CD4-positive, alpha-beta T cell (primary cell): ENCODE results near the gene MBLAC1. TPM values are rescaled to one million over a fixed set of nuclear protein-coding genes. Genes with fewer than 3 reads are reported as not detected.
A peak's percentile ranks its signal among the peaks of the same experiment; 100 is the strongest.

Experiments
- ATAC-seq: fragments of 200-7000 bp; cut with Tn5 transposase; one replicate; pipeline ENCODE4 v1.10.0; 2022; ENCODE audit warnings: mild to moderate bottlenecking; ENCODE audit not compliant: poor library complexity
- CTCF ChIA-PET: fragments of 350-600 bp; sonication (Branson Sonifier 250); formaldehyde crosslinking; loops from one replicate; lab custom pipeline; 2021; ENCODE audit warnings: antibody characterized with exemption, inconsistent platforms; lab: Charles Lee
- POLR2A ChIA-PET: fragments of 350-600 bp; sonication (Branson Sonifier 250); formaldehyde crosslinking; loops from one replicate; lab custom pipeline; 2021; ENCODE audit warnings: antibody characterized with exemption, inconsistent platforms; lab: Charles Lee
- DNase-seq, 14 experiments: peaks; one replicate each; pipeline ENCODE4 v3.0.0-alpha.2; 2013 to 2020; ENCODE audit warnings: mixed read lengths in 2 of 14
- H3K27ac ChIP-seq, 2 donors: one replicate each; pipeline versions ENCODE4 v1.5.1 to v1.7.0; 2013; ENCODE audit warnings: low read length in 2 of 2, low read depth in 1 of 2, mild to moderate bottlenecking in 1 of 2
- H3K27me3 ChIP-seq, 2 experiments: 1 replicate in 1 of 2; 2 replicates in 1 of 2; pipeline versions ENCODE4 v1.6.1 to v1.7.0; 2013; ENCODE audit warnings: low read length in 2 of 2, control low read depth in 1 of 2, mild to moderate bottlenecking in 1 of 2, moderate library complexity in 1 of 2; ENCODE audit not compliant: insufficient read depth in 2 of 2, control insufficient read depth in 1 of 2
- H3K36me3 ChIP-seq: one replicate; pipeline ENCODE4 v1.6.1; 2013; ENCODE audit warnings: low read length, control low read depth; ENCODE audit not compliant: insufficient read depth
- H3K4me1 ChIP-seq: one replicate; pipeline ENCODE4 v1.6.1; 2013; ENCODE audit warnings: low read length, control low read depth; ENCODE audit not compliant: insufficient read depth
- H3K4me3 ChIP-seq: one replicate; pipeline ENCODE4 v1.5.1; 2013; ENCODE audit warnings: mild to moderate bottlenecking, low read length, moderate library complexity
- H3K9me3 ChIP-seq, 2 experiments: 1 replicate in 1 of 2; 2 replicates in 1 of 2; pipeline versions ENCODE4 v1.6.1 to v1.7.0; 2013; ENCODE audit warnings: low read length in 2 of 2, mild to moderate bottlenecking in 2 of 2, control low read depth in 1 of 2, moderate library complexity in 1 of 2; ENCODE audit not compliant: control insufficient read depth in 1 of 2, insufficient read depth in 1 of 2
- H3K27ac Mint-ChIP-seq: one replicate; pipeline ENCODE4 v1.8.0; 2020; ENCODE audit warnings: mixed read lengths
- H3K27me3 Mint-ChIP-seq: one replicate; pipeline ENCODE4 v1.8.0; 2021; ENCODE audit warnings: mixed read lengths
- H3K36me3 Mint-ChIP-seq: one replicate; pipeline ENCODE4 v1.8.0; 2021; ENCODE audit warnings: low read depth, mixed read lengths
- H3K4me1 Mint-ChIP-seq: one replicate; pipeline ENCODE4 v1.8.0; 2021; ENCODE audit warnings: low read depth, mixed read lengths
- H3K4me3 Mint-ChIP-seq: one replicate; pipeline ENCODE4 v1.8.0; 2020; ENCODE audit warnings: mild to moderate bottlenecking, mixed read lengths
- H3K9me3 Mint-ChIP-seq: one replicate; pipeline ENCODE4 v1.8.0; 2020; ENCODE audit warnings: mixed read lengths
- intact Hi-C, 2 experiments: fragments of 100-400 bp; cut with DNase I in 1 of 2; cut with micrococcal nuclease in 1 of 2; formaldehyde crosslinking; loops; one replicate each; pipeline versions ENCODE4 v1.15.1 to v1.9.0; 2023 to 2025; cut with DNase I, micrococcal nuclease
- total RNA-seq, 174 experiments: library from RNA in 2 of 174; stranded (reverse) in 2 of 174; gene quantifications; one replicate each; pipeline ENCODE4 v1.2.3 and lab custom pipeline; 2021 to 2026
- TF ChIP-seq, protein P1 (sequence below): fragments of 200-600 bp; IDR thresholded peaks from one replicate; pipeline ENCODE4 v1.8.0; 2022; ENCODE audit warnings: antibody characterized with exemption, mild to moderate bottlenecking

Gene MBLAC1
- total RNA-seq, 2 experiments from 2014 or later = 3.7 to 4.4 TPM

DNA sequence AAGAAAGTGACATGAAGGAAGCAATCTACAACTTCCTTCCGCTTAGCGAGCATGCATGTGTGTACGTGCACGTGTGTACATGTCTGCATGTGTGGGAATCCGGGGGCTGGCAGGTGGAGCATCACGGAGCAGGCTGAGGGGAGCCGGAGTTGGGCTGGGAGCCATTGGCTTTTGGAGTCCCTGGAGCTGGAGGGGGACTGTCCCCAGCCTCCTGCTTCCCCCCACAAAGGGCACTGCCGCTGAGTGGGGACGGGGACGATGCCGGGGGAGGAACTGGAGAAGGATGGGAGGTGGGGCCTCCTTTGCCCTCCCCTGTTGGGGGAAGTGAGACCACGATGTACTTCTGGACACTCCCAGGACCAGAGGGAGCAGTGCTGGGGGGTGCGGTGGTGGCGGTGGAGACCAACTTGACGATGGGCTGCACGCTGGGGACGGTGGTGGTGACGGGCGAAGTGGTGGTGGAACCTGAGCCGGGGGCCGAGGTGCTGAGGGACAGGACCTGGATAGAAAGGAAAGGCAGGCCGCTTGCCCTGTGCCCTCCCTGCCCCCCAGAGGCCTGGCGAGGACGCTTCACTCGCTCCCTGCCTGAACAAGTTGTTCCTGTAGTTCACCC is 19.5 kb upstream of the MBLAC1 start:
- peaks cover 61% of the 10 kb centered on the region for H3K36me3 Mint-ChIP-seq
- no peak overlapping the region for H3K4me3 Mint-ChIP-seq
- peaks cover 59% of the 10 kb centered on the region for H3K36me3 ChIP-seq
- peaks cover 5% of the 10 kb centered on the region for H3K4me1 Mint-ChIP-seq
- no peaks in the 10 kb centered on the region for H3K27me3 ChIP-seq
- no peak overlapping the region for H3K27ac ChIP-seq
- TF ChIP-seq, protein P1, sequence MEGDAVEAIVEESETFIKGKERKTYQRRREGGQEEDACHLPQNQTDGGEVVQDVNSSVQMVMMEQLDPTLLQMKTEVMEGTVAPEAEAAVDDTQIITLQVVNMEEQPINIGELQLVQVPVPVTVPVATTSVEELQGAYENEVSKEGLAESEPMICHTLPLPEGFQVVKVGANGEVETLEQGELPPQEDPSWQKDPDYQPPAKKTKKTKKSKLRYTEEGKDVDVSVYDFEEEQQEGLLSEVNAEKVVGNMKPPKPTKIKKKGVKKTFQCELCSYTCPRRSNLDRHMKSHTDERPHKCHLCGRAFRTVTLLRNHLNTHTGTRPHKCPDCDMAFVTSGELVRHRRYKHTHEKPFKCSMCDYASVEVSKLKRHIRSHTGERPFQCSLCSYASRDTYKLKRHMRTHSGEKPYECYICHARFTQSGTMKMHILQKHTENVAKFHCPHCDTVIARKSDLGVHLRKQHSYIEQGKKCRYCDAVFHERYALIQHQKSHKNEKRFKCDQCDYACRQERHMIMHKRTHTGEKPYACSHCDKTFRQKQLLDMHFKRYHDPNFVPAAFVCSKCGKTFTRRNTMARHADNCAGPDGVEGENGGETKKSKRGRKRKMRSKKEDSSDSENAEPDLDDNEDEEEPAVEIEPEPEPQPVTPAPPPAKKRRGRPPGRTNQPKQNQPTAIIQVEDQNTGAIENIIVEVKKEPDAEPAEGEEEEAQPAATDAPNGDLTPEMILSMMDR = no peak
- H3K27me3 Mint-ChIP-seq = no peaks in the 10 kb centered on the region
- intact Hi-C loops = no loop called here
- H3K27ac Mint-ChIP-seq = no peak overlapping the region
- POLR2A ChIA-PET = no interaction called here
- H3K4me1 ChIP-seq = peaks cover 6% of the 10 kb centered on the region
- CTCF ChIA-PET = no interaction called here
- no peak overlapping the region for H3K4me3 ChIP-seq
- DNase-seq (no peak), ATAC-seq (no peak)
- H3K9me3 ChIP-seq = no peaks in the 10 kb centered on the region
- no peaks in the 10 kb centered on the region for H3K9me3 Mint-ChIP-seq

DNA sequence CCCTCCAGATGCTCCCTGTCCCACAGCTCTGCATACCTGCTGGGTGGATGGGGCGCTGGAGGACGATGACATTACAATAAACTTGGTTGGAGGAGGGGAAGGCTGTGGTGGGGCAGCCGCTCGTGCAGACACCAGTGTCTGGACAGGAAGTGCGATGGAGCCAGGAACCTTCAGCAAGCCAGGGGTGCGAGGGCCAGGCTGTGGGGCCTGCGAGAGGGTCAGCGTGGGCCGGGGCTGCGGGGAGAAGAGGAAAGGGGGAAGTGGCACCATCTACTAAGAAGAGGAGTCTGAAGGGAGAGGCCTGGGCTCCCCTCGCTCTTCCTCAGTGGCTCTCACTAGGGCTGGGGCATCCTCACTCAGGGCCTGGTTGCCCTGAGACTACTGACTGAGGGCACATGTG is 18.9 kb upstream of the MBLAC1 start:
- Mint-ChIP-seq H3K9me3 (no peaks in the 10 kb centered on the region), H3K27ac (no peak overlapping the region), H3K4me1 (no peaks in the 10 kb centered on the region), H3K36me3 (peaks cover 67% of the 10 kb centered on the region), H3K4me3 (no peak overlapping the region), H3K27me3 (no peaks in the 10 kb centered on the region)
- Histone ChIP-seq H3K4me3 (no peak overlapping the region), H3K36me3 (peaks cover 64% of the 10 kb centered on the region), H3K27me3 (no peaks in the 10 kb centered on the region), H3K27ac (no peak overlapping the region), H3K4me1 (no peaks in the 10 kb centered on the region), H3K9me3 (no peaks in the 10 kb centered on the region)
- TF ChIP-seq, protein P1 = no peak
- intact Hi-C loops = no loop called here
- DNase-seq (no peak), ATAC-seq (no peak)
- POLR2A ChIA-PET = no interaction called here
- CTCF ChIA-PET = no interaction called here

DNA sequence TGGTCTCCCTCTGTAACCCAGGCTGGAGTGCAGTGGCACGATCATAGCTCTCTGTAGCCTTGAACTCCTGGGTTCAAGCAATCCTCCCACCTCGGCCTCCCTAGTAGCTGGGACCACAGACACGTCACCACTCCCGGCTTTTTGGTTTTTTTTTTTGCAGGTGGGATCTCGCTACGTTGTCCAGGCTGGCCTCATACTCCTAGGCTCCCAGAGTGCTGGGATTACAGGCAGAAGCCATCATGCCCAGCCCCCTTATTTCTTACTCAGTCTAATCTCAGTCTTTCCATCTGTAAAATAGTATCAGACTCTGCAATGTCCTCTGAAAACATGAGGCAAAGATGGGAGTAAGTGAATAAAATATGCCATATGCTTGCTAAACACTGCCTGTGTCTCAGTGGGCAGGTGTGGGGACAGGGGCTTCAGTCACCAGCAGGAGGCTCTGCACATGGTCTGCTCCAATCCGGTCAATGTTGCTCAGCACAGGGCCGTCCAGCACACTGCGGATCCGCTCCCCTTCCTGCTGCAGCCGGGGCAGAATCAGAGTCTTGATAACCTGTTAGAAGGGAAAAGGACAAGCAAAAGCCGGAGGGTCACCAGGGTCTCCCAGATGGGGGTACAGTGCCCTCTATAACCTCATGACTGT is 17.1 kb upstream of the MBLAC1 start:
- ATAC-seq (no peak), DNase-seq (no peak)
- ChIA-PET POLR2A (interaction anchor here (1.7 kb wide), 1 partner anchor 8 kb away, joined by 3 read pairs; the partner anchor contains the start of gene AP4M1), CTCF (no interaction called here)
- H3K4me1 ChIP-seq = no peaks in the 10 kb centered on the region
- Mint-ChIP-seq H3K27me3 (no peaks in the 10 kb centered on the region), H3K36me3 (peaks cover 79% of the 10 kb centered on the region), H3K4me1 (no peaks in the 10 kb centered on the region), H3K4me3 (no peak overlapping the region), H3K9me3 (no peaks in the 10 kb centered on the region), H3K27ac (peak overlapping the region; percentile 14)
- H3K27ac ChIP-seq = no peak overlapping the region
- no peaks in the 10 kb centered on the region for H3K9me3 ChIP-seq
- TF ChIP-seq, protein P1 = no peak
- no peak overlapping the region for H3K4me3 ChIP-seq
- H3K36me3 ChIP-seq = peaks cover 69% of the 10 kb centered on the region
- H3K27me3 ChIP-seq = no peaks in the 10 kb centered on the region
- intact Hi-C loops = no loop called here
